Activated naive CD8-positive, alpha-beta T cell treated with anti-CD3 and anti-CD28 coated beads, Interleukin-2, amount 50 U/mL, for 16 hours (primary cell): ENCODE results near the gene UBXN2A.
"Not testable (repeated sequence)": the region's sequence is repeated elsewhere in the genome, so short reads cannot be mapped to it uniquely, and the experiment has no call there.

Experiments used
- DNase-seq: peaks from one replicate; pipeline ENCODE4 v3.0.0-alpha.2; 2020; ENCODE audit warnings: low read depth, low spot score

The UBXN2A gene

DNA sequence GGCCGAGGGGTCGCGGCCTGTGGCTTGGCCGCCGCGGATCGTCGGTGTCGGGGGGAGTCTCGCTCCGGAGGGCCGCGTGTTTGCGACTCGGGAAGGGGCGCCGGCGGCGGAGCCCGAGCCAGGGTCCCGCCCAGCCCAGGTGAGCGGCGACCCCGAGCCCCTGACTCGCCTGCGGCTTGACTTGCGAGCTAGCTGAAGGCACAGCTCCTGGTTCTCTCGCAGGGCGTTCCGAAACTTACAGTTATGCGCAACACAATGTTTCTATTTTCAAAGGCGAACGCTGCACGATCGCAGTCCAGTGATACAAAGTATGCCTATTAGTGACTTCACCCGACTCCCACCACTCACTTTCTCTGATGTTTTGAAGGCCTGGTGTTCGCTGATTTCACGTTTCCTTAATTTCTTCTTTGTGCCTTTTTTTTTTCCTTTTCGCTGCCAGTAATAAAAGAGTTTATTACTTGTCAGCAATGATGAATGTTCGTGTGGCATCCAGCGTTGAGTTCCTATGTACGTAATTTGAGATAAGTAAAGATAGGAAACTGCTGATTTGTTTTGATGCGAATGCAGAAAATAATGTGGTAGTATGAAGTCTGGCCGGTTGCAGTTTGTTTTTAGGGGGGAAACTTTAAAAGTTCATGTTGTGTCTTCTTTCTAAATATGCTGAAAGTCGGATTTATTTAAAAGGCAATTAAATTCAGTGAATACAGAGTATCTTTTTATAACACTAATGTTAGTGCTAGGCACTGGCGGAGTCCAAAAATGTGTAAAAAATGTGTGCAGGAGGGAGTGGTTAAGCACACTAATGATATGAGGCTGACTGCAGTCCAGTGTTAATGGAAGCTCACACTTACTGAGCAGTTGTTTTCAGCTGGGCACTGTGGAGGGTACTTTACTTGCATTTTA lies 706 bp downstream of the UBXN2A start:
- DNase-seq: no peak

DNA sequence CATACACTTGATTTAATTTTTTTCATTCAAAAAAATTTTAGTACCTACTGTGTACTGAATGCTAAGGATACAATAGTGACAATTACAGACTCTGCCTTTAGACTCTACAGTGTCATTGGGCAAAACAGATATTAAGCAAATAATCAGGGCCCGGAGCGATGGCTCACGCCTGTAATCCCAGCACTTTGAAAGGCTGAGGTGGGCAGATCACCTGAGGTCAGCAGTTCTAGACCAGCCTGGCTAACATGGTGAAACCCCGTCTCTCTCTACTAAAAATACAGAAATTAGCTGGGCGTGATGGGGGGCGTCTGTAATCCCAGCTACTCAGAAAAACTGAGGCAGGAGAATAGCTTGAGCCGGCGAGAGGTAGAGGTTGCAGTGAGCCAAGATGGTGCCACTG lies 1.4 kb downstream of the UBXN2A start:
- no peak for DNase-seq

DNA sequence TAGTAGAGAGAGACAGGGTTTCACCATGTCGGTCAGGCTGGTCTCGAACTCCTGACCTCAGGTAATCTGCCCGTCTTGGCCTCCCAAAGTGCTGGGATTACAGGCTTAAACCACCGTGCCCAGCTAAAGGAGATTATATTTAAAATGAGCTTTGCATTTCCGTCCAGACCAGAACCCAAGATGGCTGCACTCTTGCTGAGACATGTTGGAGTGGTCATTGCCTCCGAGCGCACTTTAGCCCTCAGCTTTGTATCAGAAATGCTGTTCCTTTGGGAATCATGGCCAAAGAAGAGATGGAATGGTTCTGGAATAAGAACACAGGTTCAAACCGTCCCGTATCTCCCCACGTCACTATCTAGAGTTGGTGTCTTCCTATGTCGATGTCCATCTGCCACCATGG lies 3.4 kb downstream of the UBXN2A start:
- no peak for DNase-seq

DNA sequence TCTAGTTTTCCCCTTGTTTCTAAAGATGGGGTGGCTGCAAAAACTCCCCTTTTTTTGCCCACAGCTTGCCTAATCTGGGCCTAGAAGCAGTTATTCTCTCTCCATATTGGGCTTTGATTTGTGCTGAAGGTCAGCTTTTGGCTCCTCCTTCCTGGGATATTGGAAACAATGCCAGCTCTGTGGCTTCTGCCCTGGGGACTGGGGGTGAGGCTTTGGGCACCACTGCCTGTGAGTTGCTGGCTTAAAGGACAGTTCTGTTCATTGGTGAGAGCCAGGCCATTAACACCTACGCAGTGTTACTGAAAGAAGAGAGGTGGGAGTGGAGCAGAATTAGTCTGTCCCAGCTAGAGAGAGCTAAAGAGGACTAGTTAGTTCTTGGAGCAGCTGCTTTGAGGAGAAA lies 4.3 kb downstream of the UBXN2A start:
- DNase-seq: no peak

DNA sequence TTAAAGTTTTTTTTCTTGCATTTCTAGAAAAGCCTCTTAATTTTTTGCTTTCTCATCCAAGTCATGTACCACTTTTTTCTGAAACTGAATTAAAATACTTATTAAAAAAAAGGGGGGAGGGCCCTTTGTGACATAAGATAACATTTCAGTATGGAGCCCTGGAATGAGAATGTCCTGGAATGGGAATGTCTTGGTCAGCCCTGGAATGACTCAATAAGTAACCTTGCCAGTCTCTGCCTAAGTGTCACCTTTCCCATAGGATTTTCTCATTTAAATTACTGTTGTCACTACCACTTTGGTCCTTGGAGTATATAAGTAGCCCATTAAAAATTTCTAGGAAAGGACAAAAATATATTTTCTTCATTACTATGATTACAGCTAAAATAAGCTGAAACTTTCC lies 4.7 kb downstream of the UBXN2A start:
- DNase-seq: no peak

DNA sequence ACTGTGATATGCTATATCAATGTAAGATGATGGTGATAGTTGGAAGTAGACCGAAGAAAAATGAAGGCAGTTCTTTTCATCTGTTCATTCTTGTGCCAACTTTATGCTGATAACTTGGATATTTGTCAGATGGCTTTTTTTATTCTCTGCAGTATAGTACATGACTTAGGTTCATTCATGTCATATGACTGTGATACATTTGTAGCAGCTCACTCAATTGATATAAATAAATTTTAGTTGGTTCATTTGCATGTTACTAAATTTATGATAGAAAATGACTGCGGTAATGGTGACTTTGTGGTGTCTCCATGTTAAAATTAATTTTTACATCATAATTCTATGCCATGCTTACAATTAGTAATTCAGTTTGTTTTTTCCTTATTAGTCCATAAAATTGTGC lies 7.1 kb downstream of the UBXN2A start:
- DNase-seq: no peak

DNA sequence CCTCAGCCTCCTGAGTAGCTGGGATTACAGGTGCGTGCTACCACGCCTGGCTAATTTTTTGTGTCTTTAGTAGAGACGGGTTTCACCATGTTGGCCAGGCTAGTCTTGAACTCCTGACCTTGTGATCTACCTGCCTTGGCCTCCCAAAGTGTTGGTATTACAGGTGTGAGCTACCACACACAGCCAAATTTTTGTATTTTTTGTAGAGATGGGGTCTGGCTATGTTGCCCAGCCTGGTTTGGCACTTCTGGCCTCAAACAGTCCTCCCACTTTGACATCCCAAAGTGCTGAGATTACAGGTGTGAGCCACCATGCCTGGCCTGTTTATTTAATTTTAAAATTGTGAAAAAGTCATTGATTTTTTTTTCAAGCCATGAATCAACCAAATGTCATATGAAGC lies 12.3 kb downstream of the UBXN2A start:
- DNase-seq: not testable (repeated sequence)

DNA sequence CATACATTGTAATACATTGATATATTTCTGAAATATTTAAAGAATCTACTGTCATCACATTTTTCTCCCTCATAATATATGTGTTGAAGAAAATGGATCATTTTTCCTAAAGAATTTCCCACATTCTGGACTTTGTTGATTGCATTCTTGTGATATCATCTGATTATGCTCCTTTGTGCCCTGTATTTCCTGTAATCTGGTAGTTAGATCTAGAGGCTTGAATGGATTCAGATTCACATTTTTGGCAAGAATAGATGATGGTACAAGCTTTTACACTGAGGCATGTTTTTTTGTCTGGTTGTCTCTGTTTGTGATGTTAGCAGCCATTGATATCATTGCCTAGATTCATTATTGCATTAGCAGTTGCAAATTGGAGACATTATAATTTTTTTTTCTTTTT lies 13.4 kb downstream of the UBXN2A start:
- DNase-seq: no peak

DNA sequence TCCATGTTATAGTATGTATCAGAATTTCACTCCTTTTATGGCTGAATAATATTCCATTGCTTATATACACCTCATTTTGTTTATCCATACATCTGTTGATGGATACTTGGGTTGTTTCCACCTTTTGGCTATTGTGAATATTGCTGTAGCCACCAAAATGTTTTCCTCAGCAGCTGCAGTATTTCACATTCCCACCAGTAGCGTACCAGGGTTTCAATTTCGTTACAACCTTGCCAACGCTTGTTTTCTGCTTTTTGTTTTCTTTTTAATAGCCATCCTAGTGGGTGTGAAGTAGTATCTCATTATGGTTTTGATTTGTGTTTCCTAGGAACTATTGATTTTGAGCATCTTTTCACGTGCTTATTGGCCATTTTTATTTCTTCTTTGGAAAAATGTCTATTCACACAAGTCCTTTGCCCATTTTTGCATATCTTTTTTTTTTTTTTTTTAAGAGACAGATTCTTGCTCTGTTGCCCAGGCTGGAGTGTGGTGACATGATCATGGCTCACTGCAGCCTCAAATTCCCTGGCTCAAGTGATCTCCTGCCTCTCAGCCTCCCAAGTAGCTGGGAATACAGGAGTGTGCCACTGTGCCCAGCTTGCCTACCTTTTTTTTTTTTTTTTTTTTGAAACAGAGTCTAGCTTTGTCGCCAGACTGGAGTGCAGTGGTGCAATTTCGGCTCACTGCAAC lies 14.2 kb downstream of the UBXN2A start:
- no peak for DNase-seq

DNA sequence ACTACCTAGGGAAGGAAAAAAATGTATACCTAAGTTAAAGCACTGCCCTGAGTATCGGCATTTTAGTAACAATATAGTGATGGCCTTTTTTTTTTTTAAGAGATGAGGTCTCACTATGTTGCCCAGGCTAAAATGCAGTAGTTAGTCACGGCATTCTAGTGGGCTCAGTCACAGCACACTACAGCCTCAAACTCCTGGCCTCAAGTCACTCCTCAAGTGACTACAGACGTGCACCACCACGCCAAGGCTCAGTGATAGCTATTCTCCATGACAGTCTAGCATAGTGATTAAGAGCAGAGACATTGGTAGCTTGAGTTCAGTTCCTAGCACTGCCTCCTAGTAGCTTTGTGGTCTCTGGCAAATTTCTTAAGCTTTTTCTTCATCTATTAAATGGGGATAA lies 27.6 kb downstream of the UBXN2A start:
- no peak for DNase-seq

DNA sequence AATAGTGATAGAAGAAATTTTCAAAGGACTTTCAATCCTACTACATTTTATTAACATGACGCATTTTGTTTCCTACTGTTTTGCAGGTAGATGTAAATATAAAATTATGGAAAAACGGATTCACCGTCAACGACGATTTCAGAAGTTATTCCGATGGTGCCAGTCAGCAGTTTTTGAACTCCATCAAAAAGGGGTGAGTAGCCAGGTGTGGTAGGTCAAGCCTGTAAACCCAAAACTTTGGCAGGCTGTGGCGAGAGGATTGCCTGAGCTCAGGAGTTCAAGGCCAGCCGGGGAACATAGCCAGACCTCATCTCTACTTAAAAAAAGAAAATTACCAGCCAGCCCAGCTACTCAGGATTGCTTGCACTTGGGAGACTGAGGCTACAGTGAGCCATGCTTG lies 36.6 kb downstream of the UBXN2A start:
- no peak for DNase-seq

DNA sequence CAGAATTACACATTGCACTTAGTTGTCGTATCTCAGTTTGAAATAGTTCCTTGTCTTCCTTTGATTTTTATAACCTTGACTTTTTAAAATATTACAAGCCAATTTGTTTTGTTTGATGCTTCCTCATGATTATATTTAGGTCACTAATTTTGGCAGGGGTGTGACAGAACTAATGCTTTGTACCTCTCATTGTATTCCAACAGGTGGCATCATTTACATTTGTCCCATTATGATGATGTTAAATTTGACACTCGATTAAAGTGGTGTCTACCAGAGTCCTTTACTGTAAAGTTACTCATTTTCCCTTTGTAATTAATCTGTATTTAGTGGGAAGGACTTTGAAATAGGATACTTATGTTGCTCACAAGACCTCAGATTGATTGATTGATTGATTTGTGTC lies 48.1 kb downstream of the UBXN2A start:
- DNase-seq: no peak

DNA sequence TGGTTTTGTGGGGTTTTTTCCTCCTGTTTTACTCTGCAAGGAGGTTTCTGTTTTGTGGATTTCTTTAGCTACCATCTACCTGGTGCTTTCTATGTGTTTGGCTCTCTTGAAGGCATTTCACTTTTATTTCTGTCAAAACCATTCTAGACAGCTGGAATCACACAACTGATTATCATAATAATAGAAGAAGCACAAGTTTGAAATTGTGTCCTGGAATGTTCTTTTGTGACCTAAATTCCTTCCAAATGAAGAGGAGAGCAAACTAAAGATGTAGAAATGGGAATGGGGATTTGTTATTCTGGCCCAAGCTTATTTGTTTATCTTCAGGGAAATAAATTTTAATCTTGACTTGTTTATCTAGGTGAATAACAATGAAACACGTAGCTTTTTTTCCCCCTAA lies 52.7 kb downstream of the UBXN2A start:
- DNase-seq: no peak

DNA sequence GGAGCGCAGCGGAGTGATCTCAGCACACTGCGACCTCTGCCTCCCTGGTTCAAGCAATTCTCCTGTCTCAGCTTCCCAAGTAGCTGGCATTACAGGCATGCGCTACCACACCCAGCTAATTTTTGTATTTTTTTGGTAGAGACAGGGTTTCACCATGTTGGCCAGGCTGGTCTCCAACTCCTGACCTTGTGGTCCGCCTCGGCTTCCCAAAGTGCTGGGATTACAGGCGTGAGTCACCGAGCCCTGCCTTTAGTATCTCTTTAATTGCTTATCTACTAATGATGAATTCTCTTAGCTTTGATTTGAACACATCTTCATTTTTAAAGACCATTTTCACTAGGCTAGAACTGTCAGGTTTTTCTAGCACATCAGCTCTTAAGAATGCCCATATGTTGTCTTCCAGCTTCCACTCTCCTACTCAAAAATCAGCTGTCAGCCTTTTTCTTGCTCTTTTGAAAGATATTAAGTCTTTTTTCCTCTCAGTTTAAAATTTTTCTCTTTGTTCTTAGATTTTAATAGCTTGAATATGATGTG lies 53.5 kb downstream of the UBXN2A start:
- no peak for DNase-seq

DNA sequence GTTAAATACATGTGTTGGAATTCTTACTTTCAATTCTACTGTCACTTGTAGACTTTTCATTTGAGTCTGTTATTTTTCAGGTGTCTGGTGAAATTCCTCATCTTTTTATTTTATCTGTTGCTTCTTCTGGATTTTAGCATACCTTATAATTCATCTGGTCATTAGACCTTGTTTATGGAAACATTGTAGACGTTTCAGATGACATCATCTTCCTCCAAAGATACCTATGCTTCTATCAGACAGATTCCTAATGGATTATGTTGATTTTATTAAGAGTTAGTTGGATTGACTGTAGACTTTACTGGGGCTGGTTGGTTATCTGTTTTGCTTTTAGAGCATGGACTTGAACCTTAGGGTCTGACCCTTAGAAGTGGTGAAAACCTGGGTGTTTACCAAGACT lies 54.3 kb downstream of the UBXN2A start:
- no peak for DNase-seq

DNA sequence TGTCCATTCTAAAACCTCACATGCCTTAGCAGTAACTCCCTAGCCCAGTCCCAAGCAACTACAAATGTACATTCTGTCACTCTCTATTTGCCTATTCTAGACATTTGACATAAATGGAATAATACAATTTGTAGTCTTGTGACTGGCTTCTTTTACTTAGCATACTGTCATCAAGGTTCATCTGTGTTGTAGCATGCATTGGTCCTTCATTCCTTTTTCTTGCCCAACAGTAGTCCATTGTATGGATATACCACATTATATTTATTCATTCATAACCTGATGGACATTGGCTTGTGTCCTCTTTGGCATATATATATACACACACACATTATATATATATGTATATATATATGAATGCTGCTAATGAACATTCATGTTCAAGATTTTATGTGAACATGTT lies 67.4 kb downstream of the UBXN2A start:
- DNase-seq: no peak

DNA sequence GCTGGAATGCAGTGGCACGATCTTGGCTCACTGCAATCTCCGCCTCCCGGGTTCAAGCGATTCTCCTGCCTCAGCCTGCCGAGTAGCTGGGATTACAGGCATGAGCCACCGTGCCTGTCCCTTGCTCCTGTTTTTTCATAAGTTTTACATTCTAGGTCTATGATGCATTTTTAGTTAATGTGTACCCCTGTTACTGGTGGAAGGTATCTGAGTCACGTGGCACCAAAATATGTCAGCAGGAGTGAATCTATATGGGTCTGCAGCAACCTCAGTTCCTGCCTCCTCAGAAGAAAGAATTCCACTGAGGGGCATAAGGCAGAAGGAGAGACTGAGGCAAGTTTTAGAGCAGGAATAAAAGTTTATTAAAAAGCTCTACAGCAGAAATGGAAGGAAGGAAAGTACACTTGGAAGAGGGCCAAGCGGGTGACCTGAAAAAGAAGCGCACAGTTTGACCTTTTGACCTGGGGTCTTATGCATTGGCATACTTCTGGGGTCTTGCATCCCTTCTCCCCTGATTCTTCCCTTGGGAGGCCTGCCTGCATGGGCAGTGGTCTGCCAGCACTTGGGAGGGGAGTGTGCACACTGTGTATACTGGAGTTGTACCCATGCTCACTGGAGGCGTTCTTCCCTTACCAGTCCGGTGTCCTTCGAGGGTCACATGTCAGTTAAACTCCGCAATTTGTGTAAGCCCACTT lies 68.6 kb downstream of the UBXN2A start:
- no peak for DNase-seq

DNA sequence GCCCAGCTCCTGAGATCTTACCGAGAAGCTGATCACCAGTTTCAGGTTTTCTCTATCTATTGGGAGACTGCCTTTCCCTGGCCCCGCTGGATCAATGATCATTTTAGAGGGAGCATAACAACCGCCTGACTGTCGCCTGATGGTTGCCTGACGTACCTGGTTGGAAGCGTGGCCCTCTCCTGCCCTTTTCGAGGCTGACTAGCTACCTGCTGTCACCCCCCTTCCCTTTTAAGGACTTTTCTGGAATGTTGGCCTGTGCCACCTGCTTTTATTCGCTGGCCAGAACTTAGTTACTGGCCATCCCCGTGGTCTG lies 69.1 kb downstream of the UBXN2A start:
- no peak for DNase-seq

DNA sequence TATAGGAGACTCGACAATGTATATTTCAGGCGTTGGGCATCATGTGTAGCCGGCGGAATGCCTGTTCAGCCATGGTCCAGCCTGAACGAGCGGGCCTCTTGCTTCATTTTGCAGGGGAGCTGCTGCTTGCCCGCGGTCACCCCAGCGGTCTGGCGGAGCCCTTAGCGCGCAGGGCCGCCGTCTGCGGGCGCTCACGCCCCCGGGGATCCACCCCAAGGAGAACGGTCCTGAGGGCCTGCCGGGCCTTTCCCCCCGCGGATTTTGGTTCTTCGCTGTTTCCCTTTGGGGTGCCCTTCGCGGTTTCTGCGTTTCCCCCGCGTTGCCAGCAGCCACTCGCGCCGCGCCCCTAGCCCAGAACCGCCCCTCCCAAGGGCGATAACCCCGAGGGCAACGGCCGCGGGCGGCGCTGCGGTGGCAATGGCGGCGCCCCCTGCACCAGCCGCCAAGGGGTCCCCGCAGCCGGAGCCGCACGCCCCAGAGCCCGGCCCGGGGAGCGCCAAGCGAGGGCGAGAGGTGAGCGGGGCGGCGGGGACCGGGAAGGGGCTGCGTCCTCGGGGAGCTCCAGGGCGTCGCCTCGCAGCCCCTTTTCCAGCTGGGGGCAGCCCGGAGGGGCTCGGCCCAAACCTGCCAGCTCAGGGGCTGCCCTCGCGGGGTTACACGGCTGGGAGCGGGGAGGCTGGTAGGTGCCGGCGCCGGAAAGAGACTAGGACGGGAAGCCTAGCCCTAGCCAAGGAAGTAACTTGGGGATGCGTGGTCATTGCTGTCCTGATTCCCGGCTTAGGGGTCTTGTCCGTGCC lies 69.6 kb downstream of the UBXN2A start, which contains the start of gene MFSD2B:
Gene MFSD2B (plus strand): TSS at position 406 of the 797 bp plus-strand sequence. CDS start 12 bp downstream, at position 418.
- DNase-seq: no peak

DNA sequence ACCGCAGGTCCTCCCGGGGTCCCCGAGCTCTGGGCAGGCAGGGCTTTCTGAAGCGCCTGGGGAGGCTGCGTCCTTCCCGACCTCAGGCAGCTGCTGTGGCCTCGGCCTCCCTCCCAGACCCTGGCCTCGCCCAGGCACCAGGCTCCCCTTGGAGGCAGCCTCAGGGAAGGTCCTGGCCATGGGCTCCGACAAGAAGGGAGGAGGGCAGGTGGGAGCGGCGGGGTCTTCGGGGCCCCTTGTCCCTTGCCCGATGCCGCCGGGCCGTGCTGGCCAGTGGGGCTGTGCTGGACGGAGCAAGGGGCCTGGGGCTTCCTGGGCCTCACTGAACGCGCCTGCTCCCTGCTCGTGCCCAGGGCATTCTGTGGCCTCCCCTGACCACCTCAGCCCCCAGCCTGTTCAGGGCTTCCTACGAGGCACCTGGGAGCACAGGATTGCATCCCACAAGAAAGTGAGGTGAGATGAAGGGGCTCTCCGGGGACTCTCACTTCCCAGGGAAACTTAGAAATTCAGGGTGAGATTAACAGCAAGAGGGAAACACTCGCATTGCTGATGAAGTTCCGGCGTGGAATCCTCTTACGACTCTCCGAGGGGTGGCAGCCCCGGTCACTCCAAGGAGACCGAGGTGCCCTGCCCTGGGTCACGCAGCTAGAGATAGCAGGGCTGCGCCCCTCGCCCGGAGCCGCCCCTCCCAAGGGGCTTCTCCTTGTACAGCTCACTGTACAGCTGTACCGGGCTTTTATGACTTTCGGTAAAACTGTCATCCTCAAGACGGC lies 70.4 kb downstream of the UBXN2A start:
- DNase-seq: no peak
